Activated T-helper 2 cell treated with anti-CD3 and anti-CD28 coated beads, Interferon-gamma antibody, Interleukin-2, Interleukin-4, amounts not matched to agents 10 μg/mL and 5 μg/mL and 100 μg/mL, durations not matched to agents 14 hours and 24 hours and 36 hours (primary cell): ENCODE data around the gene RAB38. TPM values are rescaled to one million over a fixed set of nuclear protein-coding genes. Genes with fewer than 3 reads are reported as not detected.

ENCODE experiments used
- DNase-seq: peaks from one replicate; pipeline ENCODE4 v3.0.0; 2021; ENCODE audit warnings: low spot score
- H3K27ac Mint-ChIP-seq: one replicate; pipeline ENCODE4 v1.8.0; 2021; ENCODE audit warnings: mixed read lengths
- H3K27me3 Mint-ChIP-seq: one replicate; pipeline ENCODE4 v1.8.0; 2021; ENCODE audit warnings: low read depth, mixed read lengths
- H3K36me3 Mint-ChIP-seq: one replicate; pipeline ENCODE4 v1.8.0; 2021; ENCODE audit warnings: low read depth, mixed read lengths
- H3K4me1 Mint-ChIP-seq: one replicate; pipeline ENCODE4 v1.8.0; 2021; ENCODE audit warnings: low read depth, mixed read lengths
- H3K4me3 Mint-ChIP-seq: one replicate; pipeline ENCODE4 v1.8.0; 2021; ENCODE audit warnings: low read depth, mild to moderate bottlenecking, moderate library complexity, mixed read lengths
- H3K9me3 Mint-ChIP-seq: one replicate; pipeline ENCODE4 v1.8.0; 2021; ENCODE audit warnings: mixed read lengths
- intact Hi-C: fragments of 100-400 bp; cut with micrococcal nuclease; formaldehyde crosslinking; loops from one replicate; pipeline ENCODE4 v1.15.1; 2023
- total RNA-seq: library from RNA; stranded (reverse); gene quantifications from 2 replicates; pipeline ENCODE4 v1.2.3, GENCODE V29; 2022

Gene RAB38
- total RNA-seq, 1 donor from 2014 or later, result 2.0 TPM

GRCh38 chr11:88087337-88087736 lies 87.9 kb downstream of the RAB38 start:
- intact Hi-C loops, result no loop called here
- Mint-ChIP-seq H3K36me3 (no peaks in the 10 kb centered on the region), H3K4me3 (no peak overlapping the region), H3K27ac (no peak overlapping the region), H3K27me3 (peaks cover 3% of the 10 kb centered on the region), H3K9me3 (no peaks in the 10 kb centered on the region), H3K4me1 (no peaks in the 10 kb centered on the region)
- DNase-seq, result no peak

- no peak for DNase-seq
- intact Hi-C loops, result no loop called here
- Mint-ChIP-seq H3K27ac (no peak overlapping the region), H3K9me3 (no peaks in the 10 kb centered on the region), H3K36me3 (no peaks in the 10 kb centered on the region), H3K27me3 (peaks cover 3% of the 10 kb centered on the region), H3K4me1 (no peaks in the 10 kb centered on the region), H3K4me3 (no peak overlapping the region)
Observed at GRCh38 chr11:88086297-88086696, 88.9 kb downstream of the RAB38 start.

GRCh38 chr11:88070437-88070836 lies 104.8 kb downstream of the RAB38 start:
- Mint-ChIP-seq H3K36me3 (no peaks in the 10 kb centered on the region), H3K9me3 (no peaks in the 10 kb centered on the region), H3K27ac (no peak overlapping the region), H3K4me1 (no peaks in the 10 kb centered on the region), H3K27me3 (no peaks in the 10 kb centered on the region), H3K4me3 (no peak overlapping the region)
- intact Hi-C loops, result no loop called here
- no peak for DNase-seq

GRCh38 chr11:88068848-88069554 lies 106.2 kb downstream of the RAB38 start:
- Mint-ChIP-seq H3K4me1 (no peaks in the 10 kb centered on the region), H3K4me3 (no peak overlapping the region), H3K36me3 (no peaks in the 10 kb centered on the region), H3K27ac (no peak overlapping the region), H3K27me3 (no peaks in the 10 kb centered on the region), H3K9me3 (no peaks in the 10 kb centered on the region)
- DNase-seq, result no peak
- intact Hi-C loops, result no loop called here

- intact Hi-C loops, result no loop called here
- Mint-ChIP-seq H3K9me3 (no peaks in the 10 kb centered on the region), H3K27ac (no peak overlapping the region), H3K4me1 (no peaks in the 10 kb centered on the region), H3K4me3 (no peak overlapping the region), H3K36me3 (no peaks in the 10 kb centered on the region), H3K27me3 (peaks cover 4% of the 10 kb centered on the region)
- DNase-seq, result no peak
Observed at GRCh38 chr11:88066090-88066489, 109.2 kb downstream of the RAB38 start.

GRCh38 chr11:88064097-88064705 lies 111.0 kb downstream of the RAB38 start:
- no peak overlapping the region for H3K27ac Mint-ChIP-seq
- H3K4me3 Mint-ChIP-seq, result no peak overlapping the region
- H3K27me3 Mint-ChIP-seq, result peaks cover 6% of the 10 kb centered on the region
- no peaks in the 10 kb centered on the region for H3K9me3 Mint-ChIP-seq
- DNase-seq, result no peak
- no peaks in the 10 kb centered on the region for H3K36me3 Mint-ChIP-seq
- H3K4me1 Mint-ChIP-seq, result no peaks in the 10 kb centered on the region
- intact Hi-C loops, result no loop called here

Other genes starting within 250 kb of the RAB38 start
- gene CTSC, start 162.3 kb upstream of the RAB38 start, total RNA-seq, result 82.4 and 82.6 TPM in 2 replicates